ENCODE results near the gene MCTP2.

DNA sequence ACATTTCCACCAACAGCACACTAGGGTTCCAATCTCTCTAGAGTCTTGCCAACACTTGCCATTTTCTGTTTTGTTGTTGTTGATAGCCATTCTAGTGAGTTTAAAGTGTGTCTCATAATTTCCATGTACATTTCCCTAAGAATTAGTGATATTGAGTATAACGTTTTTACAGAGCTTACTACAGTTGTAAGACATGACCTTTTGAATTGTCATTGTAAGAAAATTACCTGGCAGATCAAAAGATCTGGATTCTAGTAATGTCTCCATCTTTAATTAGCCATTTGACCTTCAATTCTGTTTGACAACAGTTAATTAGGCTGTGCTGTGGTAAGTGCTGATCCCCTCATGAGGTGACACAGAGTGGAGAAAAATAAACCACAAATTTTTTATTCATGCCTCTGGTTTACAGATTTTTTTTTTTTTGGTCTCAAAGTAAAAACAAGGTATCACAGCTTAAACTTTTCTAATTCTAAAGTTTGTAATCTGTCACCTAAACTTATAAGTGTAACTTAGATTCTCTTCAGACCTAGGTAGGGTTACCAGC lies 20.9 kb downstream of the MCTP2 start:
- TF ChIP-seq, protein P1, sequence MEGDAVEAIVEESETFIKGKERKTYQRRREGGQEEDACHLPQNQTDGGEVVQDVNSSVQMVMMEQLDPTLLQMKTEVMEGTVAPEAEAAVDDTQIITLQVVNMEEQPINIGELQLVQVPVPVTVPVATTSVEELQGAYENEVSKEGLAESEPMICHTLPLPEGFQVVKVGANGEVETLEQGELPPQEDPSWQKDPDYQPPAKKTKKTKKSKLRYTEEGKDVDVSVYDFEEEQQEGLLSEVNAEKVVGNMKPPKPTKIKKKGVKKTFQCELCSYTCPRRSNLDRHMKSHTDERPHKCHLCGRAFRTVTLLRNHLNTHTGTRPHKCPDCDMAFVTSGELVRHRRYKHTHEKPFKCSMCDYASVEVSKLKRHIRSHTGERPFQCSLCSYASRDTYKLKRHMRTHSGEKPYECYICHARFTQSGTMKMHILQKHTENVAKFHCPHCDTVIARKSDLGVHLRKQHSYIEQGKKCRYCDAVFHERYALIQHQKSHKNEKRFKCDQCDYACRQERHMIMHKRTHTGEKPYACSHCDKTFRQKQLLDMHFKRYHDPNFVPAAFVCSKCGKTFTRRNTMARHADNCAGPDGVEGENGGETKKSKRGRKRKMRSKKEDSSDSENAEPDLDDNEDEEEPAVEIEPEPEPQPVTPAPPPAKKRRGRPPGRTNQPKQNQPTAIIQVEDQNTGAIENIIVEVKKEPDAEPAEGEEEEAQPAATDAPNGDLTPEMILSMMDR (IDR thresholded peaks at IDR 0.05 in 8 of 11, conservative IDR thresholded peaks at IDR 0.05 in 3 of 11): no peak
- no peak for TF ChIP-seq POLR2AphosphoS5 (IDR thresholded peaks at IDR 0.05)

Data from spleen (tissue), 7 donors.